SU-DHL-6 (cell line): ENCODE data around the gene P2RY14.

Source experiments
- H2AFZ ChIP-seq: fragments of 200-600 bp; sonication (generic); 2 replicates; pipeline ENCODE4 v1.6.1; 2014; ENCODE audit warnings: low read depth, mild to moderate bottlenecking, moderate library complexity, mixed read lengths, antibody characterized with exemption, low read length; ENCODE audit not compliant: severe bottlenecking
- H3F3A ChIP-seq: fragments of 200-600 bp; shearing (Covaris generic); 2 replicates; pipeline ENCODE4 v1.6.0; 2016; ENCODE audit warnings: antibody characterized with exemption, mild to moderate bottlenecking; ENCODE audit not compliant: insufficient read depth
- H3K27ac ChIP-seq: fragments of 200-600 bp; sonication (generic); 2 replicates; pipeline ENCODE4 v1.5.1; 2016; ENCODE audit warnings: low read depth, mild to moderate bottlenecking, low read length, moderate library complexity, mixed read lengths
- H3K27me3 ChIP-seq: fragments of 200-600 bp; sonication (generic), shearing (Covaris generic); 2 replicates; pipeline ENCODE4 v1.6.0; 2014; ENCODE audit warnings: mild to moderate bottlenecking, low read length
- H3K36me3 ChIP-seq: fragments of 200-600 bp; sonication (generic); 2 replicates; pipeline ENCODE4 v1.6.1; 2014; ENCODE audit warnings: mild to moderate bottlenecking, low read length, mixed read lengths
- H3K4me2 ChIP-seq: fragments of 300-600, 200-600 bp; shearing (Covaris generic), sonication (generic); 2 replicates; pipeline ENCODE4 v1.6.0; 2014; ENCODE audit warnings: low read length, low read depth, mild to moderate bottlenecking; ENCODE audit not compliant: poor library complexity, severe bottlenecking
- H3K4me3 ChIP-seq: fragments of 200-600 bp; sonication (generic); 2 replicates; pipeline ENCODE4 v1.5.1; 2014; ENCODE audit warnings: antibody characterized with exemption, low read length, mild to moderate bottlenecking, mixed read lengths; ENCODE audit not compliant: insufficient read depth, poor library complexity, severe bottlenecking
- H3K79me2 ChIP-seq: fragments of 200-600 bp; sonication (generic); 2 replicates; pipeline ENCODE4 v1.6.1; 2014; ENCODE audit warnings: mild to moderate bottlenecking, low read length, moderate library complexity; ENCODE audit not compliant: insufficient read depth
- H3K9ac ChIP-seq: fragments of 200-600 bp; sonication (generic); 2 replicates; pipeline ENCODE4 v1.7.0; 2014; ENCODE audit warnings: mild to moderate bottlenecking, low read length
- H3K9me2 ChIP-seq: fragments of 200-600 bp; sonication (generic); replicated peaks from 2 replicates; pipeline ENCODE4 v1.6.1; 2014; ENCODE audit warnings: low read length; ENCODE audit not compliant: insufficient read depth
- H3K9me3 ChIP-seq: fragments of 200-600 bp; sonication (generic); 2 replicates; pipeline ENCODE4 v1.6.1; 2014; ENCODE audit warnings: low read length, mixed read lengths; ENCODE audit not compliant: insufficient read depth
- H4K20me1 ChIP-seq: fragments of 200-600 bp; sonication (generic); 2 replicates; pipeline ENCODE4 v1.6.1; 2014; ENCODE audit warnings: low read depth, mild to moderate bottlenecking, antibody characterized with exemption, low read length, moderate library complexity, mixed read lengths
- CTCF ChIP-seq: fragments of 200-600 bp; sonication (generic); IDR thresholded peaks from one replicate; pipeline ENCODE4 v1.5.1; 2017; ENCODE audit warnings: antibody characterized with exemption, mild to moderate bottlenecking, low read length, moderate library complexity; ENCODE audit not compliant: insufficient read depth, poor library complexity, severe bottlenecking
- EZH2phosphoT487 ChIP-seq: fragments of 200-600 bp; sonication (generic), shearing (Covaris generic); conservative IDR thresholded peaks from 2 replicates; pipeline ENCODE4 v1.6.1; 2018; ENCODE audit warnings: mild to moderate bottlenecking, antibody characterized with exemption, low read length, moderate library complexity, mixed read lengths

The P2RY14 gene

GRCh38 chr3:151226088-151226563 is 52.2 kb downstream of the P2RY14 start:
- no peak for TF ChIP-seq EZH2phosphoT487
- TF ChIP-seq CTCF, result no peak
- no peak overlapping the region for H3K27ac ChIP-seq
- H3K4me2 ChIP-seq, result no peak overlapping the region

GRCh38 chr3:151225040-151225975 is 53.0 kb downstream of the P2RY14 start:
- TF ChIP-seq EZH2phosphoT487, result no peak
- TF ChIP-seq CTCF, result no peak
- H3K9me2 ChIP-seq, result no peaks in the 10 kb centered on the region
- no peaks in the 10 kb centered on the region for H3K79me2 ChIP-seq
- no peak overlapping the region for H3K4me3 ChIP-seq
- no peaks in the 10 kb centered on the region for H3F3A ChIP-seq
- H4K20me1 ChIP-seq, result no peaks in the 10 kb centered on the region
- H3K9me3 ChIP-seq, result no peaks in the 10 kb centered on the region
- no peaks in the 10 kb centered on the region for H3K36me3 ChIP-seq
- H3K4me2 ChIP-seq, result no peak overlapping the region
- no peak overlapping the region for H3K9ac ChIP-seq
- no peak overlapping the region for H3K27ac ChIP-seq
- no peak overlapping the region for H2AFZ ChIP-seq
- no peaks in the 10 kb centered on the region for H3K27me3 ChIP-seq

More at GRCh38 chr3:151226088-151226563, 52.2 kb downstream of the P2RY14 start:
- Histone ChIP-seq H3K36me3 (no peaks in the 10 kb centered on the region), H3K9ac (no peak overlapping the region), H4K20me1 (no peaks in the 10 kb centered on the region), H3K27me3 (no peaks in the 10 kb centered on the region), H3K9me2 (no peaks in the 10 kb centered on the region), H3F3A (no peaks in the 10 kb centered on the region), H2AFZ (no peak overlapping the region), H3K9me3 (no peaks in the 10 kb centered on the region), H3K79me2 (no peaks in the 10 kb centered on the region), H3K4me3 (no peak overlapping the region)

GRCh38 chr3:151224268-151224866 is 54.0 kb downstream of the P2RY14 start:
- no peaks in the 10 kb centered on the region for H3F3A ChIP-seq
- no peaks in the 10 kb centered on the region for H3K27me3 ChIP-seq
- no peaks in the 10 kb centered on the region for H3K9me2 ChIP-seq
- no peak overlapping the region for H2AFZ ChIP-seq
- H3K36me3 ChIP-seq, result no peaks in the 10 kb centered on the region
- H3K4me3 ChIP-seq, result no peak overlapping the region
- no peaks in the 10 kb centered on the region for H4K20me1 ChIP-seq
- no peak overlapping the region for H3K9ac ChIP-seq
- no peak overlapping the region for H3K27ac ChIP-seq
- no peak overlapping the region for H3K4me2 ChIP-seq
- no peaks in the 10 kb centered on the region for H3K79me2 ChIP-seq
- no peak for TF ChIP-seq CTCF
- TF ChIP-seq EZH2phosphoT487, result no peak
- H3K9me3 ChIP-seq, result no peaks in the 10 kb centered on the region
